NB4 (cell line): ENCODE data around the gene KRT72.

Source experiments
- DNase-seq: peaks from one replicate; pipeline ENCODE4 v3.0.0; 2010; ENCODE audit warnings: low read depth
- H3K4me3 ChIP-seq: one replicate; pipeline ENCODE4 v1.5.1; 2011; ENCODE audit warnings: mild to moderate bottlenecking, low read depth, low read length, moderate library complexity
- MYC ChIP-seq: IDR thresholded peaks from 2 replicates; pipeline ENCODE4 v1.6.1; 2011; ENCODE audit warnings: low read depth, low read length
- POLR2A ChIP-seq: IDR thresholded peaks from 2 replicates; pipeline ENCODE4 v1.6.1; 2011; ENCODE audit warnings: mild to moderate bottlenecking; ENCODE audit not compliant: insufficient read length; ENCODE audit errors: extremely low read depth
- TF ChIP-seq, protein P1 (sequence below): IDR thresholded peaks from one replicate; pipeline ENCODE4 v1.5.1; 2012; ENCODE audit warnings: low read depth, low read length
- TF ChIP-seq, protein P2 (sequence below): IDR thresholded peaks from 2 replicates; pipeline ENCODE4 v1.6.1; 2011; ENCODE audit warnings: low read depth, low read length

Gene KRT72

DNA sequence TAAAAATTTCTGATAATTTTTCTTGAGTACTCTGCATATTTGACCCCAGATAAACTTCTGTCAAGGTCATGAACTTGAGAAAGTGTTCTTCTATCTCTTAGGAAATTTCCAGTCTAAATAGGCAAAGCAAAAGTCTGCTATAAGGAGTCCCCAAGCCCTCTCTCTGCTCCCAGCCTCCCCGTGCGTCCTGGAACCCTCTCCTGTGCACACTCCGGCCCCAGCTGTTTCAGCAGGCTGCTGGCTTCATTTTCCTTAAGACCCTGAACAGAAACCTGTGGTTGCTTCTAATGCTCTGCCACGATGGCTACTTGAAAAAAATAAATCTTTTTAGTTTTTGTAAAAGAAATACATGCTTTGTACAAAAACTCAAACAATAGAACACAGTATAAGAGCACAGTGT lies 36.0 kb upstream of the KRT72 start:
- no peak for TF ChIP-seq POLR2A
- TF ChIP-seq, protein P1, sequence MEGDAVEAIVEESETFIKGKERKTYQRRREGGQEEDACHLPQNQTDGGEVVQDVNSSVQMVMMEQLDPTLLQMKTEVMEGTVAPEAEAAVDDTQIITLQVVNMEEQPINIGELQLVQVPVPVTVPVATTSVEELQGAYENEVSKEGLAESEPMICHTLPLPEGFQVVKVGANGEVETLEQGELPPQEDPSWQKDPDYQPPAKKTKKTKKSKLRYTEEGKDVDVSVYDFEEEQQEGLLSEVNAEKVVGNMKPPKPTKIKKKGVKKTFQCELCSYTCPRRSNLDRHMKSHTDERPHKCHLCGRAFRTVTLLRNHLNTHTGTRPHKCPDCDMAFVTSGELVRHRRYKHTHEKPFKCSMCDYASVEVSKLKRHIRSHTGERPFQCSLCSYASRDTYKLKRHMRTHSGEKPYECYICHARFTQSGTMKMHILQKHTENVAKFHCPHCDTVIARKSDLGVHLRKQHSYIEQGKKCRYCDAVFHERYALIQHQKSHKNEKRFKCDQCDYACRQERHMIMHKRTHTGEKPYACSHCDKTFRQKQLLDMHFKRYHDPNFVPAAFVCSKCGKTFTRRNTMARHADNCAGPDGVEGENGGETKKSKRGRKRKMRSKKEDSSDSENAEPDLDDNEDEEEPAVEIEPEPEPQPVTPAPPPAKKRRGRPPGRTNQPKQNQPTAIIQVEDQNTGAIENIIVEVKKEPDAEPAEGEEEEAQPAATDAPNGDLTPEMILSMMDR: no peak
- no peak for TF ChIP-seq MYC
- TF ChIP-seq, protein P2, sequence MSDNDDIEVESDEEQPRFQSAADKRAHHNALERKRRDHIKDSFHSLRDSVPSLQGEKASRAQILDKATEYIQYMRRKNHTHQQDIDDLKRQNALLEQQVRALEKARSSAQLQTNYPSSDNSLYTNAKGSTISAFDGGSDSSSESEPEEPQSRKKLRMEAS: no peak
- no peak overlapping the region for H3K4me3 ChIP-seq
- DNase-seq: no peak

DNA sequence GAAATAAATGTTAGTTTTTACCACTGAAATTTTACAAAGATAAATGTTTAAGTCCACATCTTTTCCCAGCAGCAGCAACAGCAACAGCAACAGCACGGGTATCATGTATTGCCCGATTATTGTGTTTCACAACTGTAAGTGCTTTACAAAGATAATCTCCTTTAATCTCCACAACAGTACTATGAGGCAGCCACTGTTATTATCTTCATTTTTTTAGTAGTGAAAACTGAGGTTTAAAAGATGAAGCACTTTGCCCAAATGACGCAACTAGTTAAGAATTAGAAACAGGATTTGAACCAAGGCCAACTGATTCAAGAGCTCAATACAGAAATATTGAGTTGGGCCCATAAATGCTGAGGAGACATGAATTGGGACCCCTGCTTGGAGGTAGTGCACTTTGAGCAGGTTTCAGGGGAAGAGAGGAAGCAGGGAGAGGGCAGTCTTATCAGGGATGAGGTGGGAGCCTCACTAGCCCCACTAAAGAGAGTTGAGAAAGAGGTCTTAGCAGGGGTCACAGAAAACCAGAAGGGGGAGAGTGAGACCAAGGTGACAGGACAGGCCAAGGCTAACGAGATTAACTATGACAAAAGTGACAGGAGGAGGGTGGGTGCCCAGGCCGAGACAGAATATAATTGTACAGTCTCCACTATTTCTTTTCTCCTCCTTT lies 35.5 kb upstream of the KRT72 start:
- H3K4me3 ChIP-seq: no peak overlapping the region
- TF ChIP-seq, protein P1: no peak
- TF ChIP-seq MYC: no peak
- TF ChIP-seq, protein P2: no peak
- TF ChIP-seq POLR2A: no peak
- DNase-seq: no peak

DNA sequence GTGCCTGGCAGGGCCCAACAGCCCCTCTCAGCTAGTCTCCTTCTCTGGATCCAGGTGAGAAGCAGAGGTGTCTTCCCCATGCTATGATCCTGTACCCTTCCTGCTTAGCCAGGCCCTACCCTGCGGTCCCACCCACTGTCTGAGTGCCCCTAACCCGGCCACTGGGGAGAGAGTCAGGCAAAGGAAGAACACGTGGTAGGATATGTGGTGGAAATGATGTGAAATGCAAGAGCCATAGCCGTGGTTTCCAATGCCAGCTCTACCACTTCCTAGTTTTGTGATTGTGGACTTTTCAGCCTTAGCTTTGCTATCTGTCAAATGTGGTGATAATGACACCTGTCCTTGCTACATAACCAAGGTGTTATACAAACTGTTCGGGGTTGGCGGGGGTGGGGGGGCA lies 34.9 kb upstream of the KRT72 start:
- no peak overlapping the region for H3K4me3 ChIP-seq
- TF ChIP-seq MYC: no peak
- TF ChIP-seq, protein P2: 0 out of 2 replicates have a peak, but pooled peaks have one; percentile 35
- no peak for TF ChIP-seq POLR2A
- TF ChIP-seq, protein P1: no peak
- DNase-seq: no peak

DNA sequence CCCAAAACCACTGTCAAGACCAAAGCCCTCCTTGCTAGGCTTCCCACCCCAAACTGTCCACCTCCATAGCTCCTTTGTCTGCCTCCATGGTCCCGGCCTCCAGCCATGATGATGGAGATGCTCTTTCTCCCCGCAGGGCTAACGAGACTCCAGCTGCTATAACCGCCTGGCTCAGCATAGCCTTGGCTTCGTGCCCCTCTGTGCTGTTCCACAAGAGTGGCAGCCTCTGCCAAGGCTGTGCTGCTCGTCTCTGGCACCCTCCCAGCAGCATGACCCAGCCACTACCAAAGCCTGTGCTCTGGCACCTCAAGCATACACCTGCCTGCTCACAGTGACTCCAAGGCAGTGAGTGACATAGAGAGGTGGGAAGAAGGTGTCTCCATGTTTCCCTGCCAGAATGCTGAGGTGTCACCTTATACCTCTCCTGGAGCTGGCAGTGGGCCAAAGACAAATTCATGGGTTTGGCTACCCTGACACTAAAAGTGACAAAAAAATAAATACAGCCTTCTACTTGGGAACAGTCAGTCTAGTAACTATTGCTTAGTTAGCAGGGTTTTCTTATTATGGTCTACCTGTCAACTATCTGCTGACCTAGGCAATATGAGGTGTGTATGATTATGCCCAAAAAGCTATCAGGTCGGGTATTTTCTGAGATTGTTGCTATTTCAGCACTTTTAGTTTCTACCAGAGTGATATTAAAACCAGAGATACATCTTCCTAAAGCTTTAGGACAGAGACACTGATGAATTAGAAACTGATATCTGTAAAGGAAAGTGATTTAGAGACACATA lies 33.2 kb upstream of the KRT72 start:
- no peak for DNase-seq
- TF ChIP-seq, protein P1: no peak
- no peak overlapping the region for H3K4me3 ChIP-seq

DNA sequence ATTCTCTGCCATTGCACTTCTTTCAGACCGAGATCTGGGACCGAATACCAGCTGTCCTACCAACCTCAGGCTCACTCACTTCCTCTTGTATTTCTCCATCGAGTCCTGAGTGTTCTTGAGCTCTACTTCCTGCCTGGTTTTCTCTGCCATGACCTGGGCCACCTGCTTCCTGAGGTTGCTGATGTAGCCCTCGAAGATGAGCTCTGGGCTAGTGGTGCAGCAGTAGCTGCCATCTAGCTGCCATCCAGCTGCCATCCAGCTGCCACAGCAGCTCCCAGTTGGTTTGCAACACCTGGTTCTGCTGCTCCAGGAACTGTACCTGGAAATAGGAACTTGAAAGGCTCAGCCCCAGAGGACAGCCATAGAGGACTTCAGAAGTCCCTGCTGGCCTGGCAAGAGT lies 32.1 kb upstream of the KRT72 start:
- peak; percentile 39 for DNase-seq
- H3K4me3 ChIP-seq: no peak overlapping the region
- TF ChIP-seq, protein P2: peak; percentile 37; the same call in 1 of the 2 replicates
- TF ChIP-seq, protein P1: no peak

DNA sequence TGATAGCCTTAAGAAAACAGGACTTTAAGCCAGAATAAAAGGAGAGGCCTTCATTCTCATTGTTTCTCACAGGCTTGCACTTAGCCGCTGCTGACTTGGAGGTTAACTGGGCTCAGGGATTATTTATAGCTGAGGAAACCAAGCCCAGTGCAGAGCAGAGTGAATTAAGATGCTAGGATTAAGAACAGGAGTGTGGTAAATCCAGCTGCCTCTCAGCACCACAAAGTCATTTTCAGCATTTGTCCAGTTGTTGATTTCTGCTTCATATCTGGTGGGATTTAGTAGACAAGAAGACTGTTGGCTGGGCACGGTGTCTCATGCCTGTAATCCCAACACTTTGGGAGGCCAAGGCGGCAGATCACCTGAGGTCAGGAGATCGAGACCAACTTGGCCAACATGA lies 31.4 kb upstream of the KRT72 start:
- no peak for TF ChIP-seq MYC
- TF ChIP-seq, protein P1: no peak
- TF ChIP-seq, protein P2: no peak
- TF ChIP-seq POLR2A: no peak
- DNase-seq: no peak
- H3K4me3 ChIP-seq: no peak overlapping the region
